GM23248 (cell line): ENCODE results near the gene RPAP3. TPM values are rescaled to one million over a fixed set of nuclear protein-coding genes. Genes with fewer than 3 reads are reported as not detected.

Experiments used
- DNase-seq: peaks from one replicate; pipeline ENCODE4 v3.0.0-alpha.2; 2015
- H2AFZ ChIP-seq: fragments of 200-600 bp; sonication (generic); 2 replicates; pipeline ENCODE4 v1.6.1; 2016; ENCODE audit warnings: antibody characterized with exemption
- H3F3A ChIP-seq: fragments of 200-600 bp; sonication (generic); 2 replicates; pipeline ENCODE4 v1.6.1; 2016; ENCODE audit warnings: mild to moderate bottlenecking, antibody characterized with exemption, mixed run types; ENCODE audit not compliant: insufficient read depth
- H3K27ac ChIP-seq: fragments of 200-600 bp; sonication (generic); 2 replicates; pipeline ENCODE4 v1.5.1; 2016; ENCODE audit warnings: mild to moderate bottlenecking
- H3K27me3 ChIP-seq: fragments of 200-600 bp; sonication (generic); replicated peaks from 2 replicates; pipeline ENCODE4 v1.6.1; 2016; ENCODE audit warnings: mild to moderate bottlenecking; ENCODE audit not compliant: insufficient read depth
- H3K36me3 ChIP-seq: fragments of 200-600 bp; sonication (generic); 2 replicates; pipeline ENCODE4 v1.6.1; 2016; ENCODE audit warnings: low read depth, mild to moderate bottlenecking
- H3K4me1 ChIP-seq: fragments of 200-600 bp; sonication (generic); 2 replicates; pipeline ENCODE4 v1.6.1; 2016; ENCODE audit warnings: mild to moderate bottlenecking; ENCODE audit not compliant: insufficient read depth
- H3K4me2 ChIP-seq: fragments of 200-600 bp; sonication (generic); one replicate; pipeline ENCODE4 v1.6.1; 2016; ENCODE audit warnings: mild to moderate bottlenecking; ENCODE audit not compliant: unreplicated experiment
- H3K4me3 ChIP-seq: fragments of 200-600 bp; sonication (generic); 2 replicates; pipeline ENCODE4 v1.5.1; 2016; ENCODE audit warnings: mild to moderate bottlenecking
- H3K79me2 ChIP-seq: fragments of 200-600 bp; sonication (generic); 2 replicates; pipeline ENCODE4 v1.6.1; 2016; ENCODE audit warnings: mild to moderate bottlenecking; ENCODE audit not compliant: insufficient read depth
- H3K9ac ChIP-seq: fragments of 200-600 bp; sonication (generic); 2 replicates; pipeline ENCODE4 v1.6.1; 2016; ENCODE audit warnings: mild to moderate bottlenecking
- H3K9me2 ChIP-seq: fragments of 200-600 bp; sonication (generic); 2 replicates; pipeline ENCODE4 v1.6.1; 2016; ENCODE audit warnings: mixed run types, mild to moderate bottlenecking, moderate library complexity; ENCODE audit not compliant: insufficient read depth
- H3K9me3 ChIP-seq: fragments of 200-600 bp; sonication (generic); one replicate; pipeline ENCODE4 v1.6.1; 2017; ENCODE audit warnings: low read depth
- H4K20me1 ChIP-seq: fragments of 200-600 bp; sonication (generic); 2 replicates; pipeline ENCODE4 v1.6.0; 2016; ENCODE audit not compliant: insufficient read depth
- EZH2 ChIP-seq: fragments of 200-600 bp; sonication (generic); IDR thresholded peaks from 2 replicates; pipeline ENCODE4 v1.6.1; 2018; ENCODE audit warnings: antibody characterized with exemption, mild to moderate bottlenecking; ENCODE audit not compliant: insufficient read depth, poor library complexity, severe bottlenecking
- EZH2phosphoT487 ChIP-seq: fragments of 200-600 bp; sonication (generic); IDR thresholded peaks from 2 replicates; pipeline ENCODE4 v1.6.1; 2018; ENCODE audit warnings: antibody characterized with exemption, moderate library complexity, mild to moderate bottlenecking, low read depth; ENCODE audit not compliant: insufficient read depth
- WGBS, 2 experiments: methylation state at CpG; one replicate each; pipeline ENCODE4 v1.1.6; 2015 to 2017; ENCODE audit warnings: low lambda C conversion rate in 2 of 2, low coverage in 1 of 2; ENCODE audit errors: missing lambda C conversion rate in 2 of 2; 5-methylcytosine and 5-hydroxymethylcytosine counted together
- in situ Hi-C: fragments of 300-500 bp; cut with MboI; formaldehyde crosslinking; loops from 2 replicates; pipeline ENCODE4 v1.15.0; 2020
- polyA plus RNA-seq: library from polyadenylated mRNA; unstranded; fragments of >200 nt; fragmentation: Nextera tagmentation; extraction: Ambion mirVana; gene quantifications from 2 replicates; pipeline ENCODE4 v1.2.1, GENCODE V29; 2016
- total RNA-seq: library from RNA; depleted of rRNA; stranded (reverse); fragments of >200 nt; shearing (Covaris generic); gene quantifications from 2 replicates; pipeline ENCODE4 v1.2.3, GENCODE V29; 2014

Gene RPAP3
- total and polyA plus RNA-seq, 2 experiments from 2014 or later: 16.2 to 27.8 TPM

DNA sequence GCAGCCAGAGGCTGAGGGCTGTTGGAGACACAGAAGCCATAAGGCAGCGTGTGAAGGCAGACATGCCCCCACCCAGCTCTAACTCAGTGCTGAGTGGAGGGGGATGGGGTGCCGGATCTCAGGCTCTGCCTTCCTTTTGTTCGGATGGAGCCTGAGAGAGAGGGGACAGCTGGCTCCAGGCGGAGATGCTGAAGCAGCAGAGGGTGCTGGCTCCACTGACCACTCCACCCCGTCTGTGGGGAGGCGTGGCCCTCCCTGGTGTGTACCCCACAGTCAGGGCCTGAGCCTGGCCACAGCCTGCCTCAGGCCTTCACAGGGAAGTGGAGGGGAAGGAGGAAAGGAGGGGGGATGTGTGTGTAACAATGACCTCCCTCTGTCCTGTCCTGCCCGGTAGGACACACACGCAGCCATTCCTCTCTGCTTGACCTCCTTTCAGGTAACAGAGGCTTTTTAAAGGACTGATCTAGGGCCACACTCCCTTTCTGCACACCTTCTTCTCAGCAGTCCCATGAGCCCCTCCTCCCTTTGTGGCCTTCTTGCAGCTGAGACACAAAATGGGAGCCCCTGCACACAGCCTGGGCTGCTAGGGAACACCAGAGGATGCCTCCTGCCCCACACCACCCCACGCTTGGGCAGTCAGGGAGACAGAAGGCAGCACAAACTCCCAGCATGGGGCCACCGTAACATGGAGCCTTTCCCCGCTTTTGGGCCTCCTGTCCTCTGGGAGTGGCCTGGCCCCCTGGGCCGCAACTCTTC is 29.1 kb upstream of the RPAP3 start:
- H2AFZ ChIP-seq: no peak overlapping the region
- no peaks in the 10 kb centered on the region for H3K9me3 ChIP-seq
- peaks cover 12% of the 10 kb centered on the region for H3F3A ChIP-seq
- DNase-seq: no peak
- peaks cover 23% of the 10 kb centered on the region for H3K4me1 ChIP-seq
- no peak overlapping the region for H3K27ac ChIP-seq
- no peak overlapping the region for H3K4me2 ChIP-seq
- H3K36me3 ChIP-seq: no peaks in the 10 kb centered on the region
- no peak overlapping the region for H3K9ac ChIP-seq
- in situ Hi-C loops: no loop called here
- no peak overlapping the region for H3K4me3 ChIP-seq
- WGBS, 2 experiments: 75 to 76% methylated on average over 12 of the region's 12 CpGs
- no peaks in the 10 kb centered on the region for H3K9me2 ChIP-seq
- no peaks in the 10 kb centered on the region for H3K79me2 ChIP-seq
- no peak for TF ChIP-seq EZH2
- no peak for TF ChIP-seq EZH2phosphoT487
- no peaks in the 10 kb centered on the region for H4K20me1 ChIP-seq
- no peaks in the 10 kb centered on the region for H3K27me3 ChIP-seq

DNA sequence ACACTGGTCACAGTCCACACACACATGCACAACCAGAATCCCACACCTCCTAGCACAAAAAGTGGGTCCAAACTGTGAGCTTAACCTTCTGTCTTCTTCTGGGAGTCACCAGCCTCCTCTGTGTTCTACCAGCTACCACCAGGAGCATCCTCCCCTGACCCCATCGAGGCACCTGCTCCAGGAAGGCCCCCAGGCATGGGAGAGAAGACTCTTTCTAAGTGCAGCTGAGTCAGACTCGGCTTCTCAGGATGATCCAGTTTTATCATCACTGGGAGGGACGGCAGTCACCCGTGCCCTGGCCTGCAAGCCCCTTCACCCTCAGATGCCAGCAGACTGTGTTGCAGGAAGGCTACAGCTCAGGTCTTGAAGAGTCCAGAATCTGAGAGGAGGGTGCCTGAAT is 27.3 kb upstream of the RPAP3 start:
- H3K36me3 ChIP-seq: no peaks in the 10 kb centered on the region
- WGBS, 2 experiments: 73 to 78% methylated on average over 4 of the region's 4 CpGs

GRCh38 chr12:47732504-47732903 is 26.7 kb upstream of the RPAP3 start:
- Histone ChIP-seq H3K9me3 (no peaks in the 10 kb centered on the region), H3K4me1 (peaks cover 30% of the 10 kb centered on the region), H3K79me2 (no peaks in the 10 kb centered on the region), H3K27ac (no peak overlapping the region), H3K9me2 (no peaks in the 10 kb centered on the region), H3K36me3 (no peaks in the 10 kb centered on the region), H3K9ac (no peak overlapping the region), H2AFZ (no peak overlapping the region), H3K27me3 (no peaks in the 10 kb centered on the region), H3K4me3 (no peak overlapping the region), H3K4me2 (no peak overlapping the region), H3F3A (peaks cover 26% of the 10 kb centered on the region), H4K20me1 (no peaks in the 10 kb centered on the region)
- in situ Hi-C loops: no loop called here
- WGBS, 2 experiments: 76 to 84% methylated on average over 2 of the region's 2 CpGs
- no peak for TF ChIP-seq EZH2
- no peak for TF ChIP-seq EZH2phosphoT487
- no peak for DNase-seq

More for the DNA sequence above, 27.3 kb upstream of the RPAP3 start:
- DNase-seq: no peak
- no peaks in the 10 kb centered on the region for H3K9me2 ChIP-seq
- in situ Hi-C loops: no loop called here
- no peak overlapping the region for H2AFZ ChIP-seq
- no peak overlapping the region for H3K4me3 ChIP-seq
- TF ChIP-seq EZH2phosphoT487 (no peak), EZH2 (no peak)
- no peak overlapping the region for H3K27ac ChIP-seq
- H3F3A ChIP-seq: peaks cover 21% of the 10 kb centered on the region
- H3K4me2 ChIP-seq: no peak overlapping the region
- no peak overlapping the region for H3K9ac ChIP-seq
- H3K27me3 ChIP-seq: no peaks in the 10 kb centered on the region
- H3K4me1 ChIP-seq: peaks cover 30% of the 10 kb centered on the region
- no peaks in the 10 kb centered on the region for H3K9me3 ChIP-seq
- H3K79me2 ChIP-seq: no peaks in the 10 kb centered on the region
- no peaks in the 10 kb centered on the region for H4K20me1 ChIP-seq

DNA sequence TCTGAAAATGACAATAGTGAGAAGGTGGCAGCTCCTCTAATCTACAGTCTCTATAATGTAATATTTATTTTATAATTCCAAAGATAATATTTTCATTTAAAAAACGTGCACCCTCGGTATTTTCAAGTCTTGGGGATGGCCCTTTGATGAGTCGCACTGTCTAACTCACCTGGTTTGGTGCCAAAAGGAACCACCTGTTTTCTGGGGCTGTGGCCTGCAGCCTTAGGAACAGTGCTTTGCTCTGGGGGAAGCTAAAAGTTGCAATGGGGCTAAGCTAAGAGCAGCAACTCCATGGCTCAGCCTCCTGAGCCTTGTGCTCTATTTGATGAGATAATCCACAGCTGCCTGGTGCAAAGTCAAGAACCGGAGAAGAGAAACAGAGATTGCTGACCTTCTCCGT is 25.9 kb upstream of the RPAP3 start:
- Histone ChIP-seq H3K4me1 (peaks cover 28% of the 10 kb centered on the region), H3K27ac (no peak overlapping the region), H3K79me2 (no peaks in the 10 kb centered on the region), H3K4me2 (no peak overlapping the region), H3K4me3 (no peak overlapping the region), H3K9ac (no peak overlapping the region), H3K9me3 (no peaks in the 10 kb centered on the region), H3K36me3 (no peaks in the 10 kb centered on the region), H3K9me2 (no peaks in the 10 kb centered on the region), H3F3A (peaks cover 29% of the 10 kb centered on the region), H4K20me1 (no peaks in the 10 kb centered on the region), H2AFZ (no peak overlapping the region), H3K27me3 (no peaks in the 10 kb centered on the region)
- peak; percentile 30 for DNase-seq
- 61 to 62% methylated on average over 5 of the region's 5 CpGs for WGBS, 2 experiments
- in situ Hi-C loops: no loop called here
- TF ChIP-seq EZH2: no peak
- no peak for TF ChIP-seq EZH2phosphoT487

- H3K9ac ChIP-seq: no peak overlapping the region
- no peak overlapping the region for H3K4me3 ChIP-seq
- DNase-seq: peak; percentile 79
- no peaks in the 10 kb centered on the region for H3K79me2 ChIP-seq
- H3K4me1 ChIP-seq: peaks cover 39% of the 10 kb centered on the region
- no peaks in the 10 kb centered on the region for H3K27me3 ChIP-seq
- no peak for TF ChIP-seq EZH2
- no peak for TF ChIP-seq EZH2phosphoT487
- H3K27ac ChIP-seq: peak overlapping the region; percentile 50
- H2AFZ ChIP-seq: no peak overlapping the region
- in situ Hi-C loops: no loop called here
- peak overlapping the region; percentile 28 for H3K4me2 ChIP-seq
- H3K36me3 ChIP-seq: no peaks in the 10 kb centered on the region
- H3F3A ChIP-seq: peaks cover 35% of the 10 kb centered on the region
- no peaks in the 10 kb centered on the region for H4K20me1 ChIP-seq
- H3K9me3 ChIP-seq: no peaks in the 10 kb centered on the region
- 4 to 6% methylated on average over 8 of the region's 8 CpGs for WGBS, 2 experiments
- H3K9me2 ChIP-seq: no peaks in the 10 kb centered on the region
These were observed 24.5 kb upstream of the RPAP3 start for GRCh38 chr12:47730341-47730744.
